Heart left ventricle (tissue), 13 donors: Measurements from ENCODE around the gene PANX1.

Source experiments
- CTCF ChIP-seq, 12 donors: fragments of 200-600 bp; sonication (generic) in 4 of 12; IDR thresholded peaks; one replicate each; pipeline versions ENCODE4 v1.5.0 to v1.8.0; 2018 to 2022; ENCODE audit warnings: antibody characterized with exemption in 12 of 12, mild to moderate bottlenecking in 5 of 12
- POLR2A ChIP-seq, 2 donors: fragments of 450-650 bp; IDR thresholded peaks; one replicate each; pipeline ENCODE4 v1.6.1; 2017; ENCODE audit warnings: antibody characterized with exemption in 2 of 2, mild to moderate bottlenecking in 2 of 2, moderate library complexity in 2 of 2
- donor health status: ischemic (EF 13 %, LVEDD 7.1; RV severe dilation, severe dysfunction).
- donor health status: DM: no; HTN: yes; CAD: no.
- donor health status: DM: no; HTN: no; CAD: no.
- donor health status: ischemic (EF 25% LVEDD 6.9; RV normal size, moderate dysfunction).
- donor health status: ischemic (EF 25% LVEDD 5.7; RV mildly dilated, moderate dysfunction).
- donor health status: ischemic (EF 35%, LVEDD 5.7; RV mildly dilated, moderate dysfunction).
- donor health status: nonischemic (EF 11% LVEDD 7.7; RV severe dilation, severe dysfunction).
- donor health status: DM: yes; HTN: yes; CAD: no.
- donor health status: PGD.
- donor health status: ischemic (EF 29% LVEDD 5.4; RV normal size, mild dysfunction).
- donor health status: nonischemic (EF 23%, LVEDD 6.1; RV moderate dilation, normal function).

- TF ChIP-seq CTCF (IDR thresholded peaks at IDR 0.05) (no peak), POLR2A (IDR thresholded peaks at IDR 0.05) (no peak)
These were observed 20.9 kb downstream of the PANX1 start for GRCh38 chr11:94149431-94150017.
